Measurements from ENCODE around the gene NXPH2.
"Not testable (repeated sequence)": the region's sequence is repeated elsewhere in the genome, so short reads cannot be mapped to it uniquely, and the experiment has no call there.

GRCh38 chr2:138644776-138645175 is 135.4 kb downstream of the NXPH2 start:
- TF ChIP-seq CTCF, POLR2A (IDR thresholded peaks at IDR 0.05): not testable (repeated sequence)

Measured in esophagus squamous epithelium (tissue), 4 donors.